Stimulated activated CD4-positive, alpha-beta T cell treated with anti-CD3 and anti-CD28 coated beads, Interleukin-15, amount 100 ng/mL, for 24 hours (primary cell): ENCODE data around the gene WDR11.
A peak's percentile ranks its signal among the peaks of the same experiment; 100 is the strongest.

Experiments
- DNase-seq: peaks from one replicate; pipeline ENCODE4 v3.0.0-alpha.2; 2020

Gene WDR11

GRCh38 chr10:120948889-120949608, 97.9 kb downstream of the WDR11 start:
- DNase-seq: peak; percentile 76

- DNase-seq: peak; percentile 11
These were observed 98.5 kb downstream of the WDR11 start for GRCh38 chr10:120949609-120950031.

- DNase-seq: peak; percentile 25
These were observed 98.9 kb downstream of the WDR11 start for GRCh38 chr10:120950051-120950561.

GRCh38 chr10:120951288-120951687, 100.1 kb downstream of the WDR11 start:
- DNase-seq: no peak

GRCh38 chr10:120953897-120954296, 102.7 kb downstream of the WDR11 start:
- DNase-seq: no peak
